ENCODE results near the gene MYO7A. TPM values are rescaled to one million over a fixed set of nuclear protein-coding genes. Genes with fewer than 3 reads are reported as not detected.

Gene MYO7A
- total RNA-seq, 1 experiment from 2014 or later, result 0.26 TPM

- no peaks in the 10 kb centered on the region for H3K9me3 Mint-ChIP-seq (ENCODE audit: unreplicated experiment)
- no TSS peak for BruUV-seq (replicated peaks)
- H3K36me3 Mint-ChIP-seq (ENCODE audit: insufficient read depth, unreplicated experiment), result no peaks in the 10 kb centered on the region
- POLR2A ChIA-PET, result no interaction called here
- no peaks in the 10 kb centered on the region for H3K4me1 Mint-ChIP-seq (ENCODE audit: insufficient read depth, unreplicated experiment)
- no peaks in the 10 kb centered on the region for H3K27me3 Mint-ChIP-seq (ENCODE audit: insufficient read depth, unreplicated experiment)
- CTCF ChIA-PET, result interaction anchor here (0.6 to 1.8 kb wide), 6 partner anchors 13 to 271 kb away, joined by 3 to 9 read pairs (median 3); no protein-coding TSS in a partner anchor
- no peak overlapping the region for H3K4me3 Mint-ChIP-seq (ENCODE audit: unreplicated experiment)
- no peak overlapping the region for H3K27ac Mint-ChIP-seq (ENCODE audit: low read depth, unreplicated experiment)
- TF ChIP-seq CTCF (IDR thresholded peaks at IDR 0.05; ENCODE audit: unreplicated experiment), result no peak
- DNase-seq (ENCODE audit: unreplicated experiment), result no peak
- intact Hi-C loops (cut with micrococcal nuclease), result no loop called here
Measured at GRCh38 chr11:77175869-77176539, 48.0 kb downstream of the MYO7A start.

GRCh38 chr11:77176996-77177395 lies 49.0 kb downstream of the MYO7A start:
- Mint-ChIP-seq H3K27ac (ENCODE audit: low read depth, unreplicated experiment) (no peak overlapping the region), H3K36me3 (ENCODE audit: insufficient read depth, unreplicated experiment) (no peaks in the 10 kb centered on the region), H3K27me3 (ENCODE audit: insufficient read depth, unreplicated experiment) (no peaks in the 10 kb centered on the region), H3K9me3 (ENCODE audit: unreplicated experiment) (no peaks in the 10 kb centered on the region), H3K4me3 (ENCODE audit: unreplicated experiment) (no peak overlapping the region), H3K4me1 (ENCODE audit: insufficient read depth, unreplicated experiment) (no peaks in the 10 kb centered on the region)
- POLR2A ChIA-PET, result no interaction called here
- no peak for DNase-seq (ENCODE audit: unreplicated experiment)
- no peak for TF ChIP-seq CTCF (IDR thresholded peaks at IDR 0.05; ENCODE audit: unreplicated experiment)
- BruUV-seq (replicated peaks), result no TSS peak
- CTCF ChIA-PET, result interaction anchor here (0.6 to 1.3 kb wide), 4 partner anchors 12 to 371 kb away, joined by 3 to 6 read pairs (median 3); no protein-coding TSS in a partner anchor
- intact Hi-C loops (cut with micrococcal nuclease), result no loop called here

GRCh38 chr11:77178150-77178549 lies 50.1 kb downstream of the MYO7A start:
- no TSS peak for BruUV-seq (replicated peaks)
- no peaks in the 10 kb centered on the region for H3K4me1 Mint-ChIP-seq (ENCODE audit: insufficient read depth, unreplicated experiment)
- no peak for TF ChIP-seq CTCF (IDR thresholded peaks at IDR 0.05; ENCODE audit: unreplicated experiment)
- ChIA-PET CTCF (interaction anchor here (1.7 kb wide), 1 partner anchor 10 kb away, joined by 7 read pairs; no protein-coding TSS in a partner anchor), POLR2A (no interaction called here)
- no peak overlapping the region for H3K27ac Mint-ChIP-seq (ENCODE audit: low read depth, unreplicated experiment)
- no peak overlapping the region for H3K4me3 Mint-ChIP-seq (ENCODE audit: unreplicated experiment)
- intact Hi-C loops (cut with micrococcal nuclease), result no loop called here
- peaks cover 7% of the 10 kb centered on the region for H3K27me3 Mint-ChIP-seq (ENCODE audit: insufficient read depth, unreplicated experiment)
- DNase-seq (ENCODE audit: unreplicated experiment), result no peak
- H3K9me3 Mint-ChIP-seq (ENCODE audit: unreplicated experiment), result no peaks in the 10 kb centered on the region
- H3K36me3 Mint-ChIP-seq (ENCODE audit: insufficient read depth, unreplicated experiment), result no peaks in the 10 kb centered on the region

- no TSS peak for BruUV-seq (replicated peaks)
- no peaks in the 10 kb centered on the region for H3K4me1 Mint-ChIP-seq (ENCODE audit: insufficient read depth, unreplicated experiment)
- no peaks in the 10 kb centered on the region for H3K36me3 Mint-ChIP-seq (ENCODE audit: insufficient read depth, unreplicated experiment)
- DNase-seq (ENCODE audit: unreplicated experiment), result no peak
- TF ChIP-seq CTCF (IDR thresholded peaks at IDR 0.05; ENCODE audit: unreplicated experiment), result no peak
- CTCF ChIA-PET, result interaction anchor here (0.6 to 1.7 kb wide), 2 partner anchors 9 to 347 kb away, joined by 3 to 7 read pairs; no protein-coding TSS in a partner anchor
- no peak overlapping the region for H3K4me3 Mint-ChIP-seq (ENCODE audit: unreplicated experiment)
- peaks cover 16% of the 10 kb centered on the region for H3K27me3 Mint-ChIP-seq (ENCODE audit: insufficient read depth, unreplicated experiment)
- H3K9me3 Mint-ChIP-seq (ENCODE audit: unreplicated experiment), result no peaks in the 10 kb centered on the region
- POLR2A ChIA-PET, result interaction anchor here (0.6 kb wide), 1 partner anchor 52 kb away, joined by 3 read pairs; no protein-coding TSS in a partner anchor
- H3K27ac Mint-ChIP-seq (ENCODE audit: low read depth, unreplicated experiment), result no peak overlapping the region
- intact Hi-C loops (cut with micrococcal nuclease), result no loop called here
Measured at GRCh38 chr11:77179048-77179447, 51.0 kb downstream of the MYO7A start.

Measured in MCF 10A (cell line).